ENCODE results near the gene MEIS1.

- TF ChIP-seq CTCF (conservative IDR thresholded peaks at IDR 0.05 in 1 of 2, IDR thresholded peaks at IDR 0.05 in 1 of 2; ENCODE audit: low read depth in 1 of 2, low read length in 2 of 2) (no peak), EZH2 (IDR thresholded peaks at IDR 0.05; ENCODE audit: low read length, missing control alignments) (no peak)
Observed at GRCh38 chr2:66579186-66580126, 144.5 kb downstream of the MEIS1 start.
